Loucy (cell line): ENCODE measurements around the gene DPF3.

ENCODE experiments used
- CTCF ChIP-seq: fragments of 200-600 bp; sonication (generic); conservative IDR thresholded peaks from 2 replicates; pipeline ENCODE4 v1.5.1; 2014; ENCODE audit warnings: mild to moderate bottlenecking, antibody characterized with exemption, low read length
- EZH2phosphoT487 ChIP-seq: fragments of 200-600 bp; IDR thresholded peaks from 2 replicates; pipeline ENCODE4 v1.6.1; 2018; ENCODE audit warnings: antibody characterized with exemption, mild to moderate bottlenecking, moderate library complexity, borderline replicate concordance

GRCh38 chr14:72766296-72766695, 127.6 kb downstream of the DPF3 start:
- TF ChIP-seq CTCF (no peak), EZH2phosphoT487 (no peak)
